Measurements from ENCODE around the gene UBE2J2. TPM values are rescaled to one million over a fixed set of nuclear protein-coding genes. Genes with fewer than 3 reads are reported as not detected.

The UBE2J2 gene
- total and polyA plus RNA-seq, 2 of the 8 experiments (the other 6 are each of a cell fraction or from before 2014, with no cell fraction given), result 33.6 to 67.9 TPM

- H3K9me3 ChIP-seq (ENCODE audit: insufficient read depth in 2 of 2, low read depth in 1 of 2, low read length in 1 of 2), result no peaks in the 10 kb centered on the region
- ChIA-PET POLR2A (ENCODE audit: partially characterized antibody) (no interaction called here), CTCF (ENCODE audit: partially characterized antibody) (interaction anchor here (0.7 to 1.7 kb wide), 6 partner anchors 10 to 132 kb away, joined by 3 to 7 read pairs (median 4); no protein-coding TSS in a partner anchor)
- no peak overlapping the region for H4K5ac ChIP-seq (ENCODE audit: insufficient read length, low read depth, low read length)
- no peak overlapping the region for H3K18ac ChIP-seq (ENCODE audit: extremely low read depth, low read length)
- H3K36me3 ChIP-seq (ENCODE audit: control insufficient read depth in 2 of 4, insufficient read depth in 4 of 4, low read length in 3 of 4), result peaks cover 0 to 31% (median 16%) of the 10 kb centered on the region in 4 experiments; a peak in 7 of 8 replicates
- TF ChIP-seq RNF2 (IDR thresholded peaks at IDR 0.05; ENCODE audit: borderline replicate concordance, low read depth, low read length, missing control alignments, poor library complexity, severe bottlenecking) (no peak), SRF (IDR thresholded peaks at IDR 0.05; ENCODE audit: low read depth, low read length) (no peak), SUZ12 (IDR thresholded peaks at IDR 0.05; ENCODE audit: low read length) (no peak), BACH1 (IDR thresholded peaks at IDR 0.05; ENCODE audit: low read length) (no peak), ZNF274 (IDR thresholded peaks at IDR 0.05; ENCODE audit: borderline replicate concordance, extremely low read depth, low read length) (no peak), KDM4A (IDR thresholded peaks at IDR 0.05; ENCODE audit: low read depth, low read length, severe bottlenecking) (no peak), SP1 (IDR thresholded peaks at IDR 0.05; ENCODE audit: low read depth, low read length) (no peak), RBBP5 (IDR thresholded peaks at IDR 0.05; ENCODE audit: borderline replicate concordance, low read depth, low read length) (no peak)
- peaks cover 6% of the 10 kb centered on the region for H3K79me1 ChIP-seq (ENCODE audit: low read depth, low read length)
- H2BK20ac ChIP-seq (ENCODE audit: low read length), result no peak overlapping the region
- peaks cover 0 to 3% of the 10 kb centered on the region in 2 experiments; a peak in 1 of 4 replicates for H3K79me2 ChIP-seq (ENCODE audit: control insufficient read depth in 1 of 2, insufficient read depth in 2 of 2, low read length in 2 of 2)
- H3K4ac ChIP-seq (replicated peaks; ENCODE audit: insufficient read length, low read depth, low read length), result no peak overlapping the region
- H2BK12ac ChIP-seq (ENCODE audit: low read depth, low read length), result no peak overlapping the region
- no peaks in the 10 kb centered on the region for H3K23me2 ChIP-seq (ENCODE audit: low read depth, low read length)
- no peak overlapping the region for H3K56ac ChIP-seq (replicated peaks; ENCODE audit: insufficient read length, low read depth, low read length)
- no peak overlapping the region for H2BK5ac ChIP-seq (ENCODE audit: low read depth, low read length)
- H4K20me1 ChIP-seq (replicated peaks in 1 of 2; ENCODE audit: control insufficient read depth in 1 of 2, insufficient read depth in 2 of 2, low read length in 2 of 2), result peaks cover 2 to 15% of the 10 kb centered on the region in 2 experiments
- H2AFZ ChIP-seq (ENCODE audit: low read length), result no peak overlapping the region
- DNase-seq (ENCODE audit: low read depth in 1 of 2, low spot score in 2 of 2) (no peak), FAIRE-seq (no peak)
- H3K14ac ChIP-seq (ENCODE audit: insufficient read length), result no peak overlapping the region
- no peak overlapping the region for H3K23ac ChIP-seq (ENCODE audit: insufficient read length)
- no peak overlapping the region for H3K4me2 ChIP-seq (ENCODE audit: insufficient read depth in 1 of 2, low read depth in 2 of 2, low read length in 2 of 2)
- 97% methylated on average over 46 of the region's 50 CpGs; no CpG with 5 or more reads in 1 of the 2 experiments for WGBS, 2 experiments (ENCODE audit: extremely low coverage in 1 of 2, insufficient coverage in 1 of 2, insufficient read length in 1 of 2, insufficient replicate concordance in 2 of 2, low coverage in 1 of 2, low lambda C conversion rate in 2 of 2, missing lambda C conversion rate in 1 of 2)
- peaks cover 0 to 14% (median 7%) of the 10 kb centered on the region in 4 experiments; a peak in 6 of 7 replicates for H3K4me1 ChIP-seq (replicated peaks in 1 of 4; ENCODE audit: control insufficient read depth in 3 of 4, insufficient read depth in 4 of 4, low read length in 3 of 4)
- H4K91ac ChIP-seq (replicated peaks; ENCODE audit: insufficient read length, low read length), result no peak overlapping the region
- no peak overlapping the region for H2BK120ac ChIP-seq (replicated peaks; ENCODE audit: low read depth, low read length)
- no peak overlapping the region for H3K4me3 ChIP-seq (ENCODE audit: extremely low read depth in 1 of 4, insufficient read depth in 2 of 4, low read depth in 3 of 4, low read length in 4 of 4)
- H4K8ac ChIP-seq (ENCODE audit: extremely low read depth, insufficient read depth, low read length), result peak overlapping the region; percentile 68
- H3K27me3 ChIP-seq (replicated peaks in 1 of 4; ENCODE audit: control insufficient read depth in 3 of 4, extremely low read depth in 1 of 4, insufficient read depth in 3 of 4, low read length in 3 of 4), result no peaks in the 10 kb centered on the region
- H3K9ac ChIP-seq (replicated peaks in 1 of 4; ENCODE audit: extremely low read depth in 1 of 4, low read depth in 3 of 4, low read length in 3 of 4), result no peak overlapping the region
- H2BK15ac ChIP-seq (ENCODE audit: low read length), result no peak overlapping the region
- H3K27ac ChIP-seq (ENCODE audit: low read depth, low read length), result no peak overlapping the region
- H2AK5ac ChIP-seq (ENCODE audit: low read depth, low read length), result no peak overlapping the region
These were observed 19.5 kb downstream of the UBE2J2 start for GRCh38 chr1:1253972-1254666.

Measured in H1 (cell line).